Activated CD4-positive, alpha-beta T cell treated with anti-CD3 and anti-CD28 coated beads for 24 hours (primary cell): Measurements from ENCODE around the gene CCDC88A.
"Not testable (repeated sequence)": the region's sequence is repeated elsewhere in the genome, so short reads cannot be mapped to it uniquely, and the experiment has no call there.

Source experiments
- DNase-seq, 2 donors: peaks; one replicate each; pipeline ENCODE4 v3.0.0-alpha.2; 2020; ENCODE audit warnings: low read depth in 2 of 2

Gene CCDC88A

DNA sequence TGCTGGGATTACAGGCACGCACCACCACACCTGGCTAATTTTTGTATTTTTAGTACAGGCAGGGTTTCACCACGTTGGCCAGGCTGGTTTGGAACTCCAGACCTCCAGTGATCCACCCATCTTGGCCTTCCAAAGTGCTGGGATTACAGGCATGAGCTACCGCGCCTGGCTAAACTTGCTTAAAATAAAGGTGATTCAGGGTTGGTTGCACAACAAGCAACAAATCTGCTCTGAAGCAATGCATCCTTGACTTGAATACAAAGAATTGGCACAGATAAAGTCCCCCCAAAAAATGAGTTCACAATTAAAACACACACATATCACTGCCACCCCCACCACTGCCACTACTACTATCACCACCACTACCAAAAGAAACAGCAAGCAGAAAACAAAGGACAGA is 34.9 kb downstream of the CCDC88A start:
- no peak for DNase-seq

DNA sequence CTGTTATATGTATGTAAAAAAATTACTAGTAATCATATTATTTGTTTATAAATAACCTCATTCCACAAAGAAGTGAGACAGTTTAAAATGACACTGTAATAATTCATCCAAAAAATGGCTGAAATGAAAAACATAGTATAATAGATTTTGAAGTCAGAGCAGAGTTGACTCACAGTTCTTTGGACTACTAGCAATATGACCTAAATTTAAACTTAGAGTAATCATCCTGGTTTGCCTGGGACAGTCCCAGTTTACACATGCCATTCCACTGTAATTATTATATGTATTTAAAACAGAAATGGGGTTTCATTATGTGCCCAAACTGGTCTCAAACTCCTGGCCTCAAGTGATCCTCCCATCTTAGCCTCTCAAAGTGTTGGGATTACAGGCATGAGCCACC is 48.3 kb downstream of the CCDC88A start:
- DNase-seq = no peak

DNA sequence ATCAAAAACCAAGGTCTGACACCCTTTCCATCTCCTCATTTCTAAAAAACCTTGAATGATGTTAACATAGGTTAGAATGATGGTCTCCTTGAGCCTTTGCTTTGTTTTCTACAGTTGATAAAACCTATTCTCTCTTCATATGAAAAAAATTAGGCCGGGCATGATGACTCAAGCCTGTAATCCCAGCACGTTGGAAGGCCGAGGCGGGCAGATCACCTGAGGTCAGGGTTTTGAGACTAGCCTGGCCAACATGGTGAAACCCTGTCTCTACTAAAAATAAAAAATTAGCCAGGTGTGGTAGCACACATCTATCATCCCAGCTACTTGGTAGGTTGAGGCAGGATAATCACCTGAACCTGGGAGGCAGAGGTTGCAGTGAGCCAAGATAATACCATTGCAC is 49.4 kb downstream of the CCDC88A start:
- DNase-seq = no peak

DNA sequence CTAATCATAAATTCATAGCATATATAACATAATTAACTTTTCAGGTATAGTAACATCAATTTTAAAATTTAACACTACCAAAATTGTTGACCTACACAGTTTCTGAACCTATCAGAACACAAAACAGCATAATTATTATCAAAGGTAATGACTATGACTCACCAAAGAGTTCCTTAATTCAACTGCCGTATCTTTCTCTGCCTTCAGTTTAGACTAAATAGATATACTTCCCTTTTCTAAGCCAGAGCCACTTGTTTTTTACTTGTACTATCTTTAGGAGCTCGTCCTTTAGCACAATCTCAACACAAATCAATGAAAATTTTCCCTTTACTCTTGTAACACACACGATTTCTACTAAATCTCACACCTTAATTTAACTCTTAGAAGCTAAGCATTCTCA is 54.4 kb downstream of the CCDC88A start:
- DNase-seq = no peak

- no peak for DNase-seq
Observed at GRCh38 chr2:55364189-55365055, 55.2 kb downstream of the CCDC88A start.

DNA sequence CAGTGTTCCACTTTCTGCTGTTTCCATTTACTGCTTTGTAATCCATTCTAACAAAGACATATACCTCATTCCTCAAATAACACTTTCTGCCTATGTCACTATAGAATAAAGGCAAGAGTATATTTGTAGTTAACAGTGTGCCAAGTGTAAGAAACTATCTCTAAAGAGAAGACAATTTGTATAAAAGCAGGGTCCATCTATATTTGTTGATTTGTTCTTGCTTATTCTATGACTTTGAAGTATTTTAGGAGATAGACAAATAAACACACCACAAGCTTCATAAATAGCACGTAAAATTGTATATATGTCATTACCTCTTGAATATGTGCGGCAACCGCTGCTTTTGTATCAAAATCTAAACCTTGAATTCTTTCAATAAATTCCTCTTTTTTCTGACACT is 56.0 kb downstream of the CCDC88A start:
- DNase-seq = no peak

GRCh38 chr2:55361465-55362189 is 58.0 kb downstream of the CCDC88A start:
- DNase-seq = no peak

DNA sequence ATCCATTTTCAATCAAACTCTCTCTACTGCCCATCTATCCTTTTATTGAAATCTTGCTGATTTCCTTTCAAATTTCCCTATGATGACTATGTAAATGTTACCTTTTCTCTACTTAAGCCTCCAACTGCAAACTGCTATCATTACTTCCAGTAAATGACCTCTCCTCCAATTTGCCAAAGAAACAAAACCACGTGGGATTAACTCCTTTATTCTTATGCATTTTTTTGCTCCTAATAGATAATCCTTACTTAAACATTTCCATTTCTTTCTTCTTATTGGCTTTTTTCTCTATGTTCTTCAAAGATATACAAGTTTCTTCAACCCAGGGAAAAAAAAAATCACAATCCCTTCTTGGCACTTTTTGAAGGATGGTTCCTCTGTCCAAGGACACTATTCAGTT is 61.2 kb downstream of the CCDC88A start:
- DNase-seq = no peak

DNA sequence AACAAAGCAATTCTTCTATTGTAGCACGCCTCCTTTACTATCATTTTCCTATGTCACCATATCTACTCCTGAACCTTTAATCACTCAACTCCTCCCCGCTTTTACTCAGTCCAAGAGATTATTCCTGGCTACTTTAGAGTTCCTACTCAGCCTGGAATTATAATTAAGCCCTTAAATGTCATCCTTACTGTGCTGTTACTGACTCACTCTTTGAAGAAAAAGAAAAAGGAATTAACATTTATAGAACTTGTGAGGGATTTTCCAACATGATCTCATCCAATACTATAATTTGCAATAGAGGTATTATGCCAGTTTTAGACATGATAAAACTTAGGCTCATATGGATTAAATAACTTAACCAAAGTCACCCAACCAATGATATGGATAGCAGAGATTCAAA is 61.7 kb downstream of the CCDC88A start:
- no peak for DNase-seq

DNA sequence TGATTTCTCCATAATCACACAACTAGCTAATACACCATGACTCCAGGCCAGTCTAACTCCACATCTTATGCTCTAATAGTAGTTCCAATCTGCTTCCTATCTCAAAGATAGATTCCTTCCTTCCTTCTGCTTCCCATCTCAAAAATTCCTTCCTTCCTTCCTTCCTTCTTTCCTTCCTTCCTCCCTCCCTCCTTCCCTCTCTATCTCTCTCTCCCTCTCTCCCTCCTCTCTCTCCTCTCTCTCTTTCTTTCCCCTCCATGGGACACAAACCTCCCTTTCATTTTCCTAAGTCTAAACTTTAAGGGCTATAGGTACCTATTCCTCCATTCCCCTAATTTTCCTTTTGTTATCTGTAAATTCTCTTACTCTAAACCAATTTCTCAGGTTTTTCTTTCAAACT is 62.5 kb downstream of the CCDC88A start:
- no peak for DNase-seq

- not testable (repeated sequence) for DNase-seq
Observed at GRCh38 chr2:55356136-55356535, 63.5 kb downstream of the CCDC88A start.

GRCh38 chr2:55355451-55355850 is 64.2 kb downstream of the CCDC88A start:
- DNase-seq = no peak

DNA sequence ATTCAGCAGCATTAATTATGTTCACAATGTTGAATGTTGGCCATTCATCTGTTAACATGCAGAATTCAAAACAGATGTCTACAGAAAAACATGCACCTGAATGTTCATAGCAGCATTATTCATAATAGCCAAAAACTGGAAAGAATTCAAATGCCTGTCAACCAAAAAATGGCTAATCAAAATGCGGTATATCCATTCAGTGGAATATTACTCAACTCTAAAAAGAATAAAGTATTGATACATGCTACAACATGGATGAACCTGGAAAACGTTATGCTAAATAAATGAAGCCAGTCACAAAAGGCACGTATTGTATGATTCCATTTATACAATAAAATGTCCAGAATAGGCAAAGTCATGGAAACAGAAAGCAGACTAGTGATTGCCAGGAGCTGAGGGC is 68.0 kb downstream of the CCDC88A start:
- DNase-seq = no peak

DNA sequence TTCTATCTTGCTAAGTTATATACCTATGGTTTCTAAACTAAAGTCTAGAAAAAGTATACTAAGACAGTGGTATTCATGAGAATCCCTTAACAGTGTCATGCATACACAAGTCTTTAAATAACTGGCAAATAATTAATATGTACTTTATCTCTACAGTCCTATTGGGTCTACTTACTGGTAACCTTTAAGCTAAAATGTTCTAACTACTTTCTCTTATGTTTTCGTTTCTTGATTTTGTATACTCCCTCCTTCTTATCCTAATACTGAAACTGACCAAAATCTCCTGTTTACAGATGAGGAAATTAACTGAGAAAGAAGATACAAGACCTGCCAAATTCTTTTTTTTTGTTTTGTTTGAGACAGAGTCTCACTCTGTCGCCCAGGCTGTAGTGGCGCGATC is 74.6 kb downstream of the CCDC88A start:
- DNase-seq = no peak

GRCh38 chr2:55338268-55338667 is 81.4 kb downstream of the CCDC88A start:
- DNase-seq = no peak

GRCh38 chr2:55334728-55335127 is 84.9 kb downstream of the CCDC88A start:
- no peak for DNase-seq

DNA sequence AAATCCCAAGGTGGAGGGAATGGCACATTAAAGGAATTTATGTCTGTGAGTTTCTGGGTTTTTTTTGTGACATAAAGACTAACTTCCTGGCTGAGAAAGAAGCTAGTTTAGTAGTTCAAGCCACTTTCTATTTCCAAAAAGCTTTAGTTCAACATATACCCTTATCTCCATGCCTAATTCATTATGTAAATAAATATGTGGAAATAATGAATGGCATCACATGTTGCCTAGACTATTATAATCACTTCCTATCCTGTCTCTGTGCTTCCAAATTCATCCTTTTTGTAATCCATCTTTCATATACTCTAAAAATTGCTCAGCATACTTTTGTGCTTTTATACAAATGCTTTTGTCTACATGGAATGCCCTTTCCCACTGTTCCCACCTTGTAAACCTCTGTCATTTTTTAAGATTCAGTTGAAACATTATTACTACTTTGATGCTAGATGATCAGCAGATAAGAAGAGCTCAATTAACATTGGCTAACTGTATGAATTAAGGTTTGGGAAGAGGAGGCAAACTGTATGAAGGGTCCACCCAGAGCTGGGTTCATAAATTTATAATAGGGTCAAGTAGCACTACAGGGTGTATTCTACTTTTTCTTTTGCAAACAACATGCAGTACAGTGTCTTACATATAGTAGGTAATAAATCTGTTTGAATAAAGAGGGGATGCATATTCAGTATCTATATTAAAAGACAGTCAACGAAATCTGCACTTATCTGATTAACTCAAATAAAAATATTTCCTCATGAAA is 88.9 kb downstream of the CCDC88A start:
- DNase-seq = no peak

DNA sequence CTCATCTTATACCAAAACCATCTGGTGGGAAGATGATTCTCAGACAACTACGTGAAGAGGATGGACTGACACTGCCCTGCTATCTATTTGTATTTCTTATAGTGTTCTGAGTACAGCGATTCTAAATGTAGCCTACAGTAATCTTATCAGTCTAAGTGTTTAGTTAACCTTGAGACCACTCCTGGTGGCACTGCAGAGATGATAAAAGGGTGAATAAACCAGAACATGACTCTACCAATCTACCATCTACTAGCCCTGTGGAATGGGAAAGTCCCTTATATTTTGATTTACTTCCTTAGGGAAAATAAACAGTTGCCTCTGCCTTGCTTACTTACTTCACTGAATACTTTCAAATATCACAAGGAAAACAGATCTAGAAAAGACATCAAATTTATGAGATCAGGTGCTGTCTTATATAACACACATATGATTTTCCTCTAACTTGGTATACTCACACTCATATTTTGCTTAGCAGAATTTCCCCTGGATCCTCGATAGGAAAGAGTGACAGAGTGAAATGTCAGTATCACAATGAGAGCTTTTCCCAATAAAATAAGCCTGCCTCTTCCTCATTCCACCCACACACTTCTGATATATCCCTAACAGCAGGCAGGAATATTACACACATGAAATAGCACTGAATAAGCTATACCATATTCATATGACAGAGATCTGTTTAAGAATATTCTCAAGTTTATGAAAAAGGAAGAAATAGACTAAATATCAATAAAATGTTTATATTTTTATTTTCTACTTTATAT is 92.0 kb downstream of the CCDC88A start:
- no peak for DNase-seq

- no peak for DNase-seq
Observed at GRCh38 chr2:55314985-55315384, 104.7 kb downstream of the CCDC88A start.

GRCh38 chr2:55311444-55311870 is 108.2 kb downstream of the CCDC88A start:
- DNase-seq = peak; percentile 1 to 2

- DNase-seq = no peak
Observed at GRCh38 chr2:55309446-55309845, 110.2 kb downstream of the CCDC88A start.

GRCh38 chr2:55302241-55302640 is 117.4 kb downstream of the CCDC88A start:
- DNase-seq = no peak
